Measurements from ENCODE around the gene PDXK. TPM values are rescaled to one million over a fixed set of nuclear protein-coding genes. Genes with fewer than 3 reads are reported as not detected.

PDXK gene
- polyA plus RNA-seq, 1 of the 3 experiments (the other 2 are of a cell fraction): 85.7 TPM

- Histone ChIP-seq H2AFZ (ENCODE audit: low read depth) (no peak overlapping the region), H3K9ac (peak overlapping the region; percentile 91; the same call in 1 of the 2 replicates), H3F3A (replicated peaks; ENCODE audit: insufficient read depth) (no peaks in the 10 kb centered on the region), H3K36me3 (replicated peaks in 1 of 2; ENCODE audit: control insufficient read depth in 1 of 2, insufficient read depth in 2 of 2, low read length in 1 of 2) (no peaks in the 10 kb centered on the region), H3K9me3 (no peaks in the 10 kb centered on the region), H3K4me3 (ENCODE audit: low read depth in 2 of 2, low read length in 1 of 2) (peak overlapping the region; percentile 95), H3K9me2 (no peaks in the 10 kb centered on the region), H3K27ac (ENCODE audit: low read depth in 2 of 2, low read length in 1 of 2) (no peak overlapping the region), H3K4me2 (peak overlapping the region; percentile 100), H4K20me1 (ENCODE audit: insufficient read depth) (peaks cover 35% of the 10 kb centered on the region), H3K79me2 (ENCODE audit: insufficient read depth) (peaks cover 58% of the 10 kb centered on the region), H3K27me3 (ENCODE audit: insufficient read depth) (no peaks in the 10 kb centered on the region), H3K4me1 (ENCODE audit: control insufficient read depth in 1 of 2, insufficient read depth in 2 of 2, low read depth in 1 of 2, low read length in 1 of 2) (peaks cover 4 to 21% of the 10 kb centered on the region in 2 experiments; a peak in 2 of 4 replicates)
- POLR2A ChIA-PET: interaction anchor here (1.9 kb wide), 1 partner anchor 8 kb away, joined by 5 read pairs; no protein-coding TSS in a partner anchor
- TF ChIP-seq ELF1 (IDR thresholded peaks at IDR 0.05) (no peak), NFIC (IDR thresholded peaks at IDR 0.05; ENCODE audit: borderline replicate concordance) (no peak), CHD2 (IDR thresholded peaks at IDR 0.05; ENCODE audit: low read length, partially characterized antibody) (no peak)
- TF ChIP-seq, protein P1, sequence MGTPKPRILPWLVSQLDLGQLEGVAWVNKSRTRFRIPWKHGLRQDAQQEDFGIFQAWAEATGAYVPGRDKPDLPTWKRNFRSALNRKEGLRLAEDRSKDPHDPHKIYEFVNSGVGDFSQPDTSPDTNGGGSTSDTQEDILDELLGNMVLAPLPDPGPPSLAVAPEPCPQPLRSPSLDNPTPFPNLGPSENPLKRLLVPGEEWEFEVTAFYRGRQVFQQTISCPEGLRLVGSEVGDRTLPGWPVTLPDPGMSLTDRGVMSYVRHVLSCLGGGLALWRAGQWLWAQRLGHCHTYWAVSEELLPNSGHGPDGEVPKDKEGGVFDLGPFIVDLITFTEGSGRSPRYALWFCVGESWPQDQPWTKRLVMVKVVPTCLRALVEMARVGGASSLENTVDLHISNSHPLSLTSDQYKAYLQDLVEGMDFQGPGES (IDR thresholded peaks at IDR 0.05; ENCODE audit: low read depth, low read length): no peak
- TF ChIP-seq, protein P2, sequence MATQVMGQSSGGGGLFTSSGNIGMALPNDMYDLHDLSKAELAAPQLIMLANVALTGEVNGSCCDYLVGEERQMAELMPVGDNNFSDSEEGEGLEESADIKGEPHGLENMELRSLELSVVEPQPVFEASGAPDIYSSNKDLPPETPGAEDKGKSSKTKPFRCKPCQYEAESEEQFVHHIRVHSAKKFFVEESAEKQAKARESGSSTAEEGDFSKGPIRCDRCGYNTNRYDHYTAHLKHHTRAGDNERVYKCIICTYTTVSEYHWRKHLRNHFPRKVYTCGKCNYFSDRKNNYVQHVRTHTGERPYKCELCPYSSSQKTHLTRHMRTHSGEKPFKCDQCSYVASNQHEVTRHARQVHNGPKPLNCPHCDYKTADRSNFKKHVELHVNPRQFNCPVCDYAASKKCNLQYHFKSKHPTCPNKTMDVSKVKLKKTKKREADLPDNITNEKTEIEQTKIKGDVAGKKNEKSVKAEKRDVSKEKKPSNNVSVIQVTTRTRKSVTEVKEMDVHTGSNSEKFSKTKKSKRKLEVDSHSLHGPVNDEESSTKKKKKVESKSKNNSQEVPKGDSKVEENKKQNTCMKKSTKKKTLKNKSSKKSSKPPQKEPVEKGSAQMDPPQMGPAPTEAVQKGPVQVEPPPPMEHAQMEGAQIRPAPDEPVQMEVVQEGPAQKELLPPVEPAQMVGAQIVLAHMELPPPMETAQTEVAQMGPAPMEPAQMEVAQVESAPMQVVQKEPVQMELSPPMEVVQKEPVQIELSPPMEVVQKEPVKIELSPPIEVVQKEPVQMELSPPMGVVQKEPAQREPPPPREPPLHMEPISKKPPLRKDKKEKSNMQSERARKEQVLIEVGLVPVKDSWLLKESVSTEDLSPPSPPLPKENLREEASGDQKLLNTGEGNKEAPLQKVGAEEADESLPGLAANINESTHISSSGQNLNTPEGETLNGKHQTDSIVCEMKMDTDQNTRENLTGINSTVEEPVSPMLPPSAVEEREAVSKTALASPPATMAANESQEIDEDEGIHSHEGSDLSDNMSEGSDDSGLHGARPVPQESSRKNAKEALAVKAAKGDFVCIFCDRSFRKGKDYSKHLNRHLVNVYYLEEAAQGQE (IDR thresholded peaks at IDR 0.05; ENCODE audit: low read depth, low read length): no peak
- CTCF ChIA-PET: interaction anchor here (1.1 to 1.4 kb wide), 2 partner anchors 7 to 90 kb away, joined by 3 to 6 read pairs; no protein-coding TSS in a partner anchor
- 92% methylated on average over 12 of the region's 16 CpGs for WGBS (ENCODE audit: low lambda C conversion rate)
- no peak for DNase-seq
Measured at GRCh38 chr21:43720539-43721166, 1.7 kb downstream of the PDXK start.

DNA sequence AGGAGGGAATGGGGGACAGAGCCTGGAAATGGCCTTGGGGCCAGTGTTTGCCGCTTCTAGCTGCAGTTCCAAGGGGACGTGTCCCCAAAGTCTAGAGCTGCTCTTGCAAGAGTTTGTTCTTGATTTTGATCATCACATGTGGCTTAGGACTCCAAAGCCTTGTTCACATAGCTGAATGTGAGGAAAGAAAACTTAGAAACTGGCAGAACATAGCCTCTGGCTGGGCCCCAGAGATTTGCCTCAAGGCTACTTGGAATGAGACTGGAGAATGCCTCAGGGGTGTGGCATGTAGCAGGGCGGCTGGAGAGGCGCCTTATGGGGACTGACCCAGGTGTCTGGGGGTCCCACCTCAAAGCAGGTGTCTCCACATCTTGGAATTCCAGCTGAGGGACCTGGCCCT lies 2.3 kb downstream of the PDXK start:
- peaks cover 35% of the 10 kb centered on the region for H4K20me1 ChIP-seq (ENCODE audit: insufficient read depth)
- H3K36me3 ChIP-seq (replicated peaks in 1 of 2; ENCODE audit: control insufficient read depth in 1 of 2, insufficient read depth in 2 of 2, low read length in 1 of 2): no peaks in the 10 kb centered on the region
- peaks cover 58% of the 10 kb centered on the region for H3K79me2 ChIP-seq (ENCODE audit: insufficient read depth)
- TF ChIP-seq, protein P1 (IDR thresholded peaks at IDR 0.05; ENCODE audit: low read depth, low read length): no peak
- TF ChIP-seq RCOR1 (IDR thresholded peaks at IDR 0.05; ENCODE audit: low read length) (no peak), MEF2A (IDR thresholded peaks at IDR 0.05; ENCODE audit: borderline replicate concordance, low read depth) (no peak), TAF1 (IDR thresholded peaks at IDR 0.05; ENCODE audit: borderline replicate concordance, low read depth, low read length) (no peak), EP300 (IDR thresholded peaks at IDR 0.05; ENCODE audit: borderline replicate concordance in 1 of 2, low read depth in 1 of 2, low read length in 1 of 2) (no peak), GATA2 (CRISPR knock-in tag; IDR thresholded peaks at IDR 0.05) (no peak), EZH2phosphoT487 (IDR thresholded peaks at IDR 0.05; ENCODE audit: borderline replicate concordance, low read depth) (no peak), NFIC (IDR thresholded peaks at IDR 0.05; ENCODE audit: borderline replicate concordance) (no peak), FOXJ3 (CRISPR knock-in tag; IDR thresholded peaks at IDR 0.05) (no peak), FOXM1 (IDR thresholded peaks at IDR 0.05; ENCODE audit: low read depth) (no peak), TCF12 (IDR thresholded peaks at IDR 0.05) (no peak)
- TF ChIP-seq, protein P2 (IDR thresholded peaks at IDR 0.05; ENCODE audit: low read depth, low read length): no peak
- TF ChIP-seq, protein P3, sequence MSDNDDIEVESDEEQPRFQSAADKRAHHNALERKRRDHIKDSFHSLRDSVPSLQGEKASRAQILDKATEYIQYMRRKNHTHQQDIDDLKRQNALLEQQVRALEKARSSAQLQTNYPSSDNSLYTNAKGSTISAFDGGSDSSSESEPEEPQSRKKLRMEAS (IDR thresholded peaks at IDR 0.05; ENCODE audit: low read depth): no peak

More for the DNA sequence above, 2.3 kb downstream of the PDXK start:
- Histone ChIP-seq H3K9me3 (no peaks in the 10 kb centered on the region), H3K27me3 (ENCODE audit: insufficient read depth) (no peaks in the 10 kb centered on the region), H3F3A (replicated peaks; ENCODE audit: insufficient read depth) (peaks cover 5% of the 10 kb centered on the region), H3K4me3 (ENCODE audit: low read depth in 2 of 2, low read length in 1 of 2) (no peak overlapping the region), H3K9me2 (no peaks in the 10 kb centered on the region), H3K9ac (no peak overlapping the region), H3K4me1 (ENCODE audit: control insufficient read depth in 1 of 2, insufficient read depth in 2 of 2, low read depth in 1 of 2, low read length in 1 of 2) (peaks cover 6 to 23% of the 10 kb centered on the region in 2 experiments; a peak in 2 of 4 replicates), H3K27ac (ENCODE audit: low read depth in 2 of 2, low read length in 1 of 2) (no peak overlapping the region), H3K4me2 (peak overlapping the region; percentile 100), H2AFZ (ENCODE audit: low read depth) (no peak overlapping the region)
- 100% methylated on average over 2 of the region's 4 CpGs for WGBS (ENCODE audit: low lambda C conversion rate)
- DNase-seq: no peak
- ChIA-PET CTCF (no interaction called here), POLR2A (interaction anchor here (1.9 kb wide), 1 partner anchor 7 kb away, joined by 5 read pairs; no protein-coding TSS in a partner anchor)

All from SK-N-SH (cell line).